Fibroblast of peridontal ligament (primary cell): Measurements from ENCODE around the gene CORO7.
"Not testable (repeated sequence)": the region's sequence is repeated elsewhere in the genome, so short reads cannot be mapped to it uniquely, and the experiment has no call there.

Source experiments
- DNase-seq: peaks from one replicate; pipeline ENCODE4 v3.0.0-alpha.2; 2010; ENCODE audit errors: extremely low read depth

Gene CORO7

DNA sequence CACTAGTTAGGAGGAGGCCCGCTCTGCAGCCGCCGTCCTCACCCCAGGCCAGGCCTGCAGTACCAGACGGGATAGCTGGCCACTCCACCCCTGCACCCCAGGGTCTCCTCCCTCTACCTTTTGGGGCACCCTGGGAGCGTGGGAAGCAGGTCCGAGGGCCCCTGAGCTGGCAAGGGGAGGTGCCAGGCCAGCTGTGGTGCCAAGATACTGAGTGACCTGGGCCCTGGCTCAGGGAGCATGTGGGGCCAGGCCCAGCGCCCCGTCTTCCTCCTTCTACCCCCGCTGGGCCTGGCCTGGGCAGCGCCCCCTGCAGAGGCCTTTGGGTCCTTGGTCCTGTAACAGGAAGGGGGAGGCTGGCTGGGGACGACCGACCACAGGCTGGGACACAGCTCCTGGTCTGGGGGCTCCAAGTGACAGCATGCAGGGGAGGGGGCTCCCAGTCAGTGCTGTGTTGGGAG, 78.2 kb downstream of the CORO7 start:
- DNase-seq, result no peak

DNA sequence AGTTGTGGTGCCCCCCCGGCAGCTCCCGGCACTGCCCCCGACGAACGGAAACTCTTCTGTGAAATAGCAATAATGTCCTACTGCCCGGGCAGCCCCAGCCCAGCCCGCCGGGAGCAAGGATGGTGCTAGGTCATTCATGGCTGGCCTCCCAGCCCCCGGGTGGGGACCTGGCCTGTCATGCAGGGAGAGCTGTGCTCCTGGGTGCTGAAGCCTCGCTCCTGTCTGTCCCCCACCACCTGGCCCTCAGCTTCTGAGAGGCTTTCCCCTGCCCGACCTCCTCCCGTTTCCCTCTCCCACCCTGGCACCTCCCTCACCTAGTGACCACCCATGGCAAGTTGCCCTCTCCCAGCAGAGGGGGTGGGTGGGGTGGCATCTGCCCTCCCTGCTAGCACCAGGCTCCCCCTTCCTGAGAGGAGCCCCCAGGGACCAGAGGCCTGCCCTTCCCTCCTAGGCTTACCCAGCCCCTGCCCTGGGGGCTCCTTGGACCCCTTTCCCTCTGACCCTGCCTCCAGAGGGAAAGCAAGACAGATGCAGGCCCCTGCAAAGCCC, 78.8 kb downstream of the CORO7 start:
- DNase-seq, result no peak

DNA sequence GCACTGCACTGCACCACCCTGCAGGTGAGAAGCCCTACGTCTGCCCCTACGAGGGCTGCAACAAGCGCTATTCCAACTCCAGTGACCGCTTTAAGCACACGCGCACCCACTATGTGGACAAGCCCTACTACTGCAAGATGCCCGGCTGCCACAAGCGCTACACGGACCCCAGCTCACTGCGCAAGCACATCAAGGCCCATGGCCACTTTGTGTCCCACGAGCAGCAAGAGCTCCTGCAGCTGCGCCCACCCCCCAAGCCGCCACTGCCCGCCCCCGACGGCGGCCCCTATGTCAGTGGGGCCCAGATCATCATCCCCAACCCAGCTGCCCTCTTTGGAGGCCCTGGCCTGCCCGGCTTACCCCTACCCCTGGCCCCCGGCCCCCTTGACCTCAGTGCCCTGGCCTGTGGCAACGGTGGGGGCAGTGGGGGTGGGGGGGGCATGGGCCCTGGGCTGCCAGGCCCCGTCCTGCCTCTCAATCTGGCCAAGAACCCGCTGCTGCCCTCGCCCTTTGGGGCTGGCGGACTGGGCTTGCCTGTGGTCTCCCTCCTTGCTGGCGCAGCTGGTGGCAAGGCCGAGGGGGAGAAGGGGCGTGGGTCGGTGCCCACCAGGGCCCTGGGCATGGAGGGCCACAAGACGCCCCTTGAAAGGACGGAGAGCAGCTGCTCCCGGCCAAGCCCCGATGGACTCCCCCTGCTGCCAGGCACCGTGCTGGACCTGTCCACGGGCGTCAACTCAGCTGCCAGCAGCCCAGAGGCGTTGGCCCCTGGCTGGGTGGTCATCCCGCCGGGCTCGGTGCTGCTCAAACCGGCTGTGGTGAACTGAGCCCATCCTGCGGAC, 79.5 kb downstream of the CORO7 start:
- no peak for DNase-seq

DNA sequence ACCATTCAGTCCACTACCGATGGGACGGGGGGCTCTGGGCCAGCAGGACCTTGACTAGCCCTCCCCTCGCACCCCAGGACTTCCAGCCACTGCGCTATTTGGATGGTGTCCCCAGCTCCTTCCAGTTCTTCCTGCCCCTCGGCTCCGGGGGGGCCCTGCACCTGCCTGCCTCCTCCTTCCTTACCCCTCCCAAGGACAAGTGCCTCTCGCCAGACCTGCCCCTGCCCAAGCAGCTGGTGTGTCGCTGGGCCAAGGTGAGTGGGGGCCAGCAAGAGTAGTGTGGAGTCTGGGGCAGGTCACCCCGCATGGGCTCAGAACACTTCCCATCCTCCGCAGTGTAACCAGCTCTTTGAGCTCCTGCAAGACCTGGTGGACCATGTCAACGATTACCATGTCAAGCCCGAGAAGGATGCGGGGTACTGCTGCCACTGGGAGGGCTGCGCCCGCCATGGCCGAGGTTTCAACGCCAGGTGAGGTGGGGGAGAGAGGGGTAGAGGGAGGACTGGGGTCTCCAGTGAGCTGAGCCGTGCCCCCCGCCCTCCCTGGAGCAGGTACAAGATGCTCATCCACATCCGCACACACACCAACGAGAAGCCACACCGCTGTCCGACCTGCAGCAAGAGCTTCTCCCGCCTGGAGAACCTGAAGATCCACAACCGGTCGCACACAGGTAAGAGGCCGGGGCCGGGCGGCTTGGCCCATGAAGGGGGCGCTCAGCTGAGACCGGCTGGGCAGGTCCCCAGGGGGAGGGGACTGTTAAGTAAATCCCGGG, 81.5 kb downstream of the CORO7 start:
- DNase-seq, result no peak

DNA sequence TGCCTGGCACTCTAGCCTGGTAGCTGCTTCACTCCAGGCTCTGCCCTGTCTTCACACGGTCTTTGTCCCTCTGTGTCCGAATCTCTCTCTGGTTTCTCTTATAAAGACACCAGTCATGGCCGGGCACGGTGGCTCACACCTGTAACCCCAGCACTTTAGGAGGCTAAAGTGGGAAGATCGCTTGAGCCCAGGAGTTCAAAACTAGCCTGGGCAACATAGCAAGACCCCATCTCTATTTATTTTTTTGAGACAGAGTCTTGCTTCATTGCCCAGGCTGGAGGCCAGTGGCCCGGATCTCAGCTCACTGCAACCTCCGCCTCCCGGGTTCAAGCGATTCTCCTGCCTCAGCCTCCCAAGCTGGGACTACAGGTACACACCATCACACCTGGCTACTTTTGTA, 82.7 kb downstream of the CORO7 start:
- not testable (repeated sequence) for DNase-seq

DNA sequence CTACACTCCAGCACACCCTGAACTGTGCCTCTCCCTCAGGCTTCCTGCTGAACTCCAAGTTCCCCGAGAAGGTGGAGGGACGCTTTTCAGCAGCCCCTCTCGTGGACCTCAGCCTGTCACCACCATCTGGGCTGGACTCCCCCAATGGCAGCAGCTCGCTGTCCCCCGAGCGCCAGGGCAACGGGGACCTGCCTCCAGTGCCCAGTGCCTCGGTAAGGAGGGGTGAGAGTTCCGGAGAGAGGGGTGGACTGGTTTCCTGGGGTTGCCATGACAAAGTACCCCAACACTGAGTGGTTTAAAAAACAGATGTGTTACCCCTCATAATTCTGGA, 83.1 kb downstream of the CORO7 start:
- DNase-seq, result no peak

DNA sequence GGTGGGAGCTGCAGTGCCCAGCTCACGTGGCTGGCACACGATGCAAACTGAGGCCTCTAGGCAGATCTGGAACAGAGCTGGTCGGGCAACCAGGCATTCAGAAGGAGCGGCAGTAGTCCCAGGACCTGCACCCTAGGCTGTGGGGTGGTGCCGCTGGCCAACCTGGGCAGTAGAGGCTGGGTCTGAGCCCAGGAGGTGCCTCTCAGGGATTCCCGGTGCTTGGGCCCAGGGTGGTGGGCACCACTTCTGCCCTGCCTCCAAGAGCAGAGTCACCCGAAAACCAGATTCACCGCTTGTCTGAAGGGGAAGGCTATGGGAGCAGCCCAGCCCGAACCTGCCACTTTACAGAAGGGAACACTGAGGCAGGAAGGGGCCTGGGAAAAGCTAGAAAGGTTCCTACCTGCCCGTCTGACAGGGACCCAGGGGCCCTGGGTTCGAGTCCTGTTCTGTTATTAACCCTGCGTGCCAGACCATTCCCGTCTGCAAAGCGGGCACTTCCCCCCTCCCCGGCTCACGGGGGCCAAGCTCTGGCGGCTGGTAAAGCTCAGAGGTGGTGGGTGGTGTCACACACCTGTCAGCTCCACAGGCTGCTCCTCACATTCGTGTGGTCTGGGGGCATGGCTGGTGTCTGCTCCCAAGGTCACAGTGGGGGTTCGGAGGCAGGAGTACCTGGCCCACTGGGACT, 83.6 kb downstream of the CORO7 start:
- DNase-seq, result no peak

DNA sequence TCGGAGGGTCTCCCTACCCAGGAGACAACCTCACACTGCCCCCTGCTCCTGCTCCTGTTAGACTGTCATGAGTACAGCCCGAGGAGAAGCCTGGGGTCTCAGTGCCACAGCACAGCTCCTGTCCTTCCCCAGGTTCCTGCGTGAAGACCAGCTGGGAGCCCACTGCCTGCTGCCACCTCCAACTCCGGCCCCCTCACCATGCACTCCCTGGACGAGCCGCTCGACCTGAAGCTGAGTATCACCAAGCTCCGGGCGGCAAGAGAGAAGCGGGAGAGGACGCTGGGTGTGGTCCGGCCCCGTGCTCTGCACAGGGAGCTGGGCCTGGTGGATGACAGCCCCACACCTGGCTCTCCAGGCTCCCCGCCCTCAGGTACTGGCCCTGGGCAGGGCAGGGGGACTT, 84.3 kb downstream of the CORO7 start:
- DNase-seq, result no peak

DNA sequence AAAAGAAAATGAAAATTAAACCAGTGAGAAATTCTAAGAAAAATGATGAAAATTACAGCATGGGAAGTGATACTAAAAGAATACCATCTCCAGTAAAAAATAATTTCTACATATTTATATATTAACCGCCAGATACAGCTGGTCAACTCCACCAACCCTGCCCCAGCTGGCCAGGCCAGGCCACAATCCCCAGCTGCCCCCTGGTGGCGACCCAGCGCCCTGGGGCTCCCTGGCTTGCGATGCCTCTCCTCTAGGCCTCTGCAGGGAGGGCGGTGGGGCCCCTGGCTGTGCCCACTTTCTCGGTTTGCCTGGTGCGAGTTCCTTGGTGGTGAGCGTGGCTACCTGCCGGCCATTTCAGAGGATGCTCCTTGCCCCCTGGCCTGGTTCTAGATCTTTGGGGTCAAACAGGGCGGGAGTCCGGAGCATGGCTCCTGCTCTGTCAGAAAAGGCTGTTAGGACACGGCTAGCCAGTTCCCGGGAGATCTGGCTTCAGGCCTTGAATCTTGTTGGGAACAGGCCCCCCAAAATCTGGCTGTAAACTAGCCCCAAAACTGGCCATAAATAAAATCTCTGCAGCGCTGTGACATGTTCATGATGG, 86.0 kb downstream of the CORO7 start:
- peak; percentile 66 for DNase-seq

DNA sequence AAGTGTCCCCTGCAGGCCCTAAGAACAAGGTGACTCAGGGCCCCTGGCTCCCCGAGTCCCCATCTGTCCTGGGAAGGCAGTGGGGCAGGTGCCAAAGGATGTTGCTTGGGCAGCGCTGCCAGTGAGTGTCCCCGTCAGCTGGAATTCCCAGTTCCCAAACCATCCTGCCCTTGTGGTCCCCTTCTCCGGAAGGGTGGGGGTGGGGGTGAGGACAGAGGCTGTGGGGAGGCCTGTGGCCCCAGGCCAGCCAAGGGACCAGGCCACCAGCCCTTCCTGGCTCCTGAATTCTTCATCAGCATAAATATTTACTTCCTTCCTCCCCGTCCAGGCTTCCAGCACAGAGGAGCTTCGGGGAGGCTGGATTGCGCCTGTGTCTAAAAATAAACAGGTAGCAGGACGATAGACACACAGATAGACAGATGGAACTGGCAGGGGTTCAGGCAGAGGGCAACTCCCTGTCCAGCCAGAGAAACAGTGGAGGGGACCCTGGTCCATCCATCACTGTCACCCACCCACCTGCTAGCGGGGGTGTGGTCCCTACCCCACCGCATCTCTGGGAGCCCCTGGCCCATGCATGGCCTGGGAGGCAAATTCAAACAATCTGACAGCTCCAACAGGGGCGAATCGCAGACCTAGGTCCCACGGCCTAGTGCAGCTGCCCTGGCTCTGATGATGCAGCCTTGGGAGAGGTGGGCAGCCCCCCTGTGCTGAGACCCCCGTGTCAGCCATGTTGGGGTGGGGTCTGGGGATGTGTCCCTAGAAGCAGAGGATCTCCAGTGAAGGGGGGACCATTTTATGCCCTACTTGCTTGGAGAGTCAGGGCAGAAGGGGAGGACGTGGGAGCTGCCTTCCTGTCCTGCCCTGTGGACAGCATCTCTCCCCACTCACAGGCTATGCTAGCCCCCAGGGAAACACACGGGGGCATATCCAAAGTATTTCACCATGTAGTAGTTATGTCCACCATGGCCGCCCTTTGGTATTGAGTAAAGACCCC, 87.3 kb downstream of the CORO7 start:
- no peak for DNase-seq

DNA sequence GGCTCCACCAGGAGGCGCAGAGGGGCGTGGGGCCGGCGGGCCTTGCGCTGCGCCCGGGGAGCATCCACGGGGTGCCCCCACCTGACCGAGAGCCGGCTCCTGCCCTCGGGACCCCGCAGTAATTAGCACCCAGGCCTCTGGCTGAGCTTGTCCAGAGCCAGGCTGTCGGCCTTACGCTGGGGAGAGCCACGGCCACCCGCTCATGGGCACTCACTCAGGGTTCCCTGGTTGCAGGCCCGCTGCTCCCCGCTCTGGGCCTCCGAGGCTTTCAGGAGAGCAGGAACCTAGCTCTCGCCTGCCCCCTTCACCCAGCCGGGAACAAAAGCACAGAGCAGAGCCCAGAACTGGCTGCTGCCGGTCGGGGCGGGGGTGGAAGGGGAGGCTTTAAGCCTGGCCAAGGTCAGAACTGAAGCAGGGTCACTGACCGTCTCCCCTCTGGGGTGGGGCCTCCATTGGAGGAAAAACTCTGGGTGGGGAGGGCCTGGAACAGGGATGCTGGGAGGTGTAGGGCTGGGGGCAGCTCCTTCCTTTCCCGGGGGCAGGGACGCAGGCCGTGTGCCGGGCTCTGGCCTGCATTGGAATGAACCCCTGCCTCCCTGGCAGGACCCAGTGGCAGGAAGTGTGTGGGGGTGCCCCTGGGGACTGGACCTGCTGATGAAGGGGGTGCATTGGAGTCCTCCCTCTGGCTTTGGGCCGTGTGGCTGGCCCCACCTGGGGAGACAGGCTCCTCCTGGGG, 88.2 kb downstream of the CORO7 start:
- peak; percentile 72 for DNase-seq

DNA sequence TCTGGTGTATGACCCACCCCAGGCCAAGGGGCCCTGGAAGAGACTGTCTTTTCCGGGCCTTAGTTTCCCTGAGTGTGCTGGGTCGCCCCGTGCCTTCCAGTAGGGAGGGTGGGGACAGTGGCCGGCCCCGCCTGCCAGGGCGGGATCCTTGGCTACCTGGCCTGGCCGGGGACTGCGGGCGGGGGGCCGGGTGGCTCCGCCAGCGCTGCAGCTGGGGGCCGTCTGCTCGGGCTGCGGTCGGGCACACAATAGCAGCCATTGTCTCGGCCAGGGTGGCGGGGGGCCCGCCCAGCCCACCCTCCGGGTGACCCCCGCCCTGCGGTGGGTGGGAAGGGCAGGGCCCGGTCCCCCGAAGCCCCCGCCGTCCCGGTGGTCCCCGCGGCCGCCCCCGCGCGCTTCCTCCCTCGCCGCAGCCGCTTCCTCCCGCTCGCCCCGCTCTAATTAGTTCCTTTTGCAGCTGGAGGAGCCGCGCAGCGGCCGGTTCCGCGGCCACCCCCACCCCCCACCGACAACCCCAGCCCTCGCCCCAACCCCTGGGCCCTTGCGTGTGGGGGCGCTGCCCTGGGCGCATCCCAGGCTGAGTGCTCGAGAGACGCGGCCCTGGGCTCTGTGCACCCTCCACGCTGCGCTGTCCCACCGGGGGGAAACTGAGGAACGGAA, 88.9 kb downstream of the CORO7 start:
- DNase-seq, result no peak

DNA sequence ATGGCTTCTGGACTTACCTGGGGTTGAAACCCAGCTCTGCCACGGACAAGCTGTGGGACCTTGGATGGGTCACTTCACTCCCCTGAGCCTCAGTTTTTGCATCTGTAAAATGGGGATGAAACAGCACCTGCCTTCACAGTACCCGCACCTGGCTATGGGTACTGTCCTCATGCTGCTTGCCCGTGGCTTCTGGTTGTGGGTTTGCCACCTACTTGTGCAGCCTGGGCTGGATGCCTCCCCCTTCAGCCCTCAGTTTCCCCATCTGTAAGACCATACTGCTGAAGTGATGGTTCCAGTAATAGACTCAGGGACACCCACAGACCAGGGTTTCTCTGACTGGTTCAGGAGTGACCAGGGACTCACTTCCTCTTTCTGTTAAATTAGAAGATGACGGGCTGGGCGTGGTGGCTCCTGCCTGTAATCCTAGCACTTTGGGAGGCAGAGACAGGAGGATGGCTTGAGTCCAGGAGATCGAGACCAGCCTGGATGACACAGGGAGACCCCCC, 91.1 kb downstream of the CORO7 start:
- DNase-seq, result no peak

DNA sequence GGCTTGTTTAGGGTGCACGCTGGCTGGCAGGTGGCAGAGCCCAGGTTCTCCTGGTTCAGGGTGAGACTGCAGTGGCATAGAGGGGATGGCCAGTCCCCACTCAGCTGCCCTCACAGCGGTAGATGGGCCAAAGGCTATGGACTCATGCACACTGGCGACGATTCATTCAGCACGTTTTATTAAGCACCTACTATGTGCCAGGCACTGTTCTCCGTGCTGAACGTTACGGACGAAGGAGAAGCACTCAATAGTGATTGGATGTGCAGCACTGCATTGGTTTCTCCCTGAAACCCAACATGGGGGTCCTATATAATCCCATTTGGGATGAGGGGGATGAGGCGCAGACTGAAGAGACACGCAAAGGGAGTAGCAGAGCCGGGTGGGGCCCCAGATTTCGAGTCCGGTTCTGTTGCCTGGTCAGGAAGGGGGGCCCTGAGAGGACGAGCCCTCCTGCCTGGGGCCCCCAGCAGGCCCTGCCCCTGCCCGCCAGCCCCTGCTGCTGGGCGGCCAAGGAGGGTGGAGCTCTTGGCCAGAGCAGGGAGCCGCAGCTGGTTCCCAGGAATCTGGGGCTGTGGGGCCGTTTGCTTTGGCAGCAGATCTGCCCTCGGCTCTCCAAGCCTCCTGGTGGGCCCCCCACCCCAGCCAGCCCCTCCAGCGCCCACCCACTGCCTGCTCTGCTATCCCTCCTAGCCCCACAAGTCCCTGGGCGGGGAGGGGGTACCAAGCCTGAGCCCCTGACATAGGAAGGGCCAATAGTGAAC, 91.7 kb downstream of the CORO7 start:
- no peak for DNase-seq

DNA sequence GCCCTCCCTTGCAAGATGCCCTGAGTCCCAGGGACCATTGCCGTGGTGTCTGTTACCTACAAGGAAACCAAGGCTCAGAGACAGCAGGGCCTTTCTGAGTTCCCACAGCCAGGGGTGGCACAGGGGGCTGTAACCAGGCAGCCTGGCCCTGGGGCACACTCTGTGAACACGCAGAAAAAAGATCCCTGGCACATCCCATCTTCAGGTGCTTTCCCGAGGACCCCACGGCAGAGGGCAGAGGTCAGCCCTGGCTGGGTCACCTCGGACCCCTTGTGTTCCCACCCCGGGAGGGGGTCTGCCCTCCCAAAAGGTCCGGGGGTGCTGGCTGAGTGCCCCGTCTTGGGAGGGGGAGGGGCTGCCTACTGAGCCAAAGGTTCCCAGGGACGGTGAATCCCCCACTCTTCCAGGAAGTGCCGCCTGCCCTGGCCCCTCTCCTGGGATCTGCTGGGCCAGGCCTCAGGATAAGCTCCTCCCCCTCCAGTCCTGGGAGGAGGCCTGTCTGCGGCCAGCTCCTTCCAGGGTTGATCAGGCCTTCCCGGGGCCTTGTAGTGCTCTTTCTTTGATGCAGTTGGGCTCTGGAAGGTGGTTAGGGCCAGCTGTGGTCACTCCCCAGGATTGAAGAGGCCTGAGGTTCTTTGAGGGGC, 92.4 kb downstream of the CORO7 start:
- DNase-seq, result peak; percentile 57

DNA sequence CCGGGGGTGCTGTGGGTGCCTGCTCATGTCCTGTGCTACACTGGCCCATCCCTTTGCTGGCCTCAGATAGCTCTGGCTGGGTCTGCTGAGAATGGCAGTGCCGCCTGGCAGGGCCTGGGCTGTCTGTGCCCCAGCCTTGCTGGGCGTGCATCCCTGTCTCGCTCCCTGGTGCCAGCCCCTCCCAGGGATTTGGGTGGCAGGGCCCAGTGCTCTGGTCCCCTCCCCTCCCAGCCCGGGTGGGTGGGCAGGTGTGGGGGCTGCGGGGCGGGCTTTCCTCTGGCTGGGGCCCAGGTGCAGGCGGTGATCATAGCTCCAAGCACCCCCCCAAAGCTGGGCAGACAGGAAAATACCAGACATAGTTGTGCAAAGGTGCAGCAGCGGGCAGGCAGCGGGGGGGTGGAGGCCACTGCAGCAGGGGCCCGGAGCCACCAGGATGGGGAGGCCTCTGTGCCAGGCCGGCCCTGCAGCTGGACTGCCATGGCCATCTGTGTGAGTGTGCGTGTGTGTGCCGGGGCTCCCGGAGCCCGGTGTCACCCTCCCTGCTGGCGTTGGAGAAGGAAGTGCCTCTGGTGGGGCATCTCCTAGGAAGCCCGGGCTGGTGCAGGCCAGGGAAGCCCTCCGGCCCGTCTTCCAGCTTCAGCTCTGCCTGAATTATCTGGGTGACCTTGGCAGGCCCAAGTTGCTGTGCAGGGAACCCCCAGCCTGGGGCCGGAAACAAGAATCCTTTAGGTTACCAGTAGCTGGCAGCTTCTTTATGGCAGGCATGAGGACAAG, 93.1 kb downstream of the CORO7 start:
- no peak for DNase-seq
